Stimulated activated CD8-positive, alpha-beta memory T cell treated with anti-CD3 and anti-CD28 coated beads, Interleukin-15, amount 100 ng/mL, for 24 hours (primary cell): Measurements from ENCODE around the gene UBA3.

ENCODE experiments used
- DNase-seq: peaks from one replicate; pipeline ENCODE4 v3.0.0-alpha.2; 2020; ENCODE audit warnings: low read depth

The UBA3 gene

GRCh38 chr3:69097407-69098086 is 17.4 kb upstream of the UBA3 start:
- DNase-seq, result no peak

- DNase-seq, result no peak
Observed at GRCh38 chr3:69096299-69096698, 16.1 kb upstream of the UBA3 start.

GRCh38 chr3:69095636-69096035 is 15.5 kb upstream of the UBA3 start:
- DNase-seq, result no peak

DNA sequence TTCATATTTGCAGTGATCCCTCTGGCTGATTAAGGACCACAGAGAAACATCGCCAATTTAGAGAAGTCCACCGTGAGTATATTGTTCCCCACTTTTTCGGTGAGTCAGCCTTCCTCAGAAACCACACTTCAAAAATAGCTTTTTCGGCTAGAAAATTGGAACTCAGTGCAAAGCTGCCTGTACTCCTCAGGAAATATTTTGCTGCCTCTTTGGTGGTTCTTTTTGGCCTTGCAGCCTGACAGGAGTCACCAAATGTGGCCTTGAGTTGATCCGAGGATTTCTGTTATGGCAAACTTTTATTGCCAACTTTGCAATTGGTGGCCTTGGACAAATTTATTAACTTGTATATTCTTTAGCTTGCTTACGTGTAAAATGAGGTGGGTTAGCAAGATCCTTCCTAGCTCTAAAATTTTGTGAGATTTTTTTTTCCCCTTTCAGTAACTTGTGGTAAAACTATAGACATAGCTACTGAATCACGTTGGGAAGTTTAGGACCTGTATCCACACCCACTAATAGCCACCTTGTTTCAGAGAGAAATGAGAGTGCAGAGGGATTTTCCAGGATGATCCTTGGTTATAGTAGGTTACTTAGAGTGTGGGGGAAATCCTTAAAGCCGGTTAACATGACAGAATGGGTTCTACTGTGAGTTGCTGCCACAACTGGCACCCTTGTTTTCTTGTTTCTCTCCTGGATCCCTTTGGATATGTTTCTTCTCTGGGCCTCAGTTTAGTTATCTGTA is 14.5 kb upstream of the UBA3 start:
- no peak for DNase-seq

GRCh38 chr3:69092030-69092516 is 11.9 kb upstream of the UBA3 start:
- DNase-seq, result no peak

DNA sequence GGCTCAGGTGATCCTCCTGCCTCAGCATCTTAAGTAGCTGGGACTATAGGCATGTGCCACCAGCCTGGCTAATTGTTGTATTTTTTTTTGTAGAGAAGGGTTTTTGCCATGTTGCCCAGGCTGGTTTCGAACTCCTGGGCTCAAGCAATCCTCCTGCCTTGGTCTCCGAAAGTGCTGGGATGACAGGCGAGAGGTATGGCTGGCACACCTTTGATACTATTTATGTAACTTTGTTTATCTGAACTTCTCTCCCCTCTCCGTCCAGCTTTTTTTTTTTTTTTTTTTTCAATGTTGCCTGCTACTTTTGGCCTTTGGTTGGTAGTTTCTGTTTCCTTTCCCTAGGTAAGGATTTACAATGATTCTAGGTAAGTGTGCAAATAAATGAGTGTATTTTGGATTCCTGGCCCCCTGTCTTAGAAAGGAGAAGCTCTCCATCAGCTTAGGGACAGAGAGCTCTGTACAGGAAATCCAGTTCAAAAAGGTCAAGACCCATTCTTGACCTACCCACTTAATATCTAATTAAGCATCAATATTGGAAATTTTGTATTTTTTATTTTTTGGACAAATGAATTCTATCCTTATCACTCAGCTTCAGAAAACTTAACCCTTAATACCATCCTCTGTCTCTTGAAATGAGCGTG is 11.3 kb upstream of the UBA3 start:
- no peak for DNase-seq

DNA sequence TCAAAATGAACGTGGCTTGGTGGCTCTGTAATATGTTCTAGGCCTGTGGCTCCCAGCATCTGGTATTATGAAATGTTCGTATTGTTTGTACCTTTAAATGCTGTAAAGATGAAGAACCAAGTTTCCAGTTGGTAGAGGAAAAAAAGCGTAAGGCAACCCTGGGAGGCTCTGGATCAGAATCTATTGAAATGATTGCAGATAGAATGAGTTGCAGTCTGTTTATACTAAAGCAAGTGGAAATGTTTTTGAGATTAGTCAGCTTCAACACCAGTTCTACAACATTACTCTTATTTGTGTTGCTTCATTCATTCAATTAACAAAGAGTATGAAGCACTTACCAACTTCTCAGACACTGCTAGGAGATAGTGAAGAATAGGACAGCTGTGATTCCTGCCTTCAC is 9.9 kb upstream of the UBA3 start:
- DNase-seq, result no peak

- no peak for DNase-seq
Observed at GRCh38 chr3:69088063-69088462, 7.9 kb upstream of the UBA3 start.

DNA sequence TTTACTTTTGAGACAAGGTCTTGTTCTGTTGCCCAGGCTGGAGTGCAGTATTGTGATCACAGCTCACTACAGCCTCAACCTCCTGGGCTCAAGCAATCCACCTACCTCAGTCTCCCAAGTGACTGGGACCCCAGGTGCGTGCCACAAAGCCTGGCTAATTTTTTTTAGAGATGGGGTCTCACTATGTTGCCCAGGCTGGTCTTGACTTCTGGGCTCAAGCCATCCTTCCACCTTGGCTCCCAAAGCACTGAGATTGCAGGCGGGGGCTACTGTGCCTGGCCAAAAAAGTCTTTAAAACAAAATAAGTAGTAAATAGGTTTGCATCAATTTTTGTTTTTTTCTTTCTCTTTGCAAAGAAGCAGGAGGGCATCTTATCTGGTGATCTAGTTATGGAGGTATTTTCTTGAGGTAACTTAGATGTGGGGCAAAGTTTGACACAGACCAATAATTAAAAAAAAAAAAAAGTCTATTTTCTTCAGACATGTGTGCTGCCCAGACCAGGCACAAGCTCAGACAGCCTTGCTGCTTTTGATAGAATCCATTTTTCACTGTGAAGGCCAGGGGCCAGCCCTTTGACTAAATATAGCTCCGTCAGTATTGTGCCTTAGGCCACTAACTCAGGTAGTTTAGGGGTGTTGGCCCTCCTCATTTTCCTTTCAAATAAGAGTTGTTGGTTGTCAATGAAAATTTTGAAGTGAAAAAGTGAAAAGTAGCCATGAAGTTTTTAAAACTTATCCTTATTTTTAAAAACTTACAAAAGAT is 7.0 kb upstream of the UBA3 start:
- DNase-seq, result no peak

DNA sequence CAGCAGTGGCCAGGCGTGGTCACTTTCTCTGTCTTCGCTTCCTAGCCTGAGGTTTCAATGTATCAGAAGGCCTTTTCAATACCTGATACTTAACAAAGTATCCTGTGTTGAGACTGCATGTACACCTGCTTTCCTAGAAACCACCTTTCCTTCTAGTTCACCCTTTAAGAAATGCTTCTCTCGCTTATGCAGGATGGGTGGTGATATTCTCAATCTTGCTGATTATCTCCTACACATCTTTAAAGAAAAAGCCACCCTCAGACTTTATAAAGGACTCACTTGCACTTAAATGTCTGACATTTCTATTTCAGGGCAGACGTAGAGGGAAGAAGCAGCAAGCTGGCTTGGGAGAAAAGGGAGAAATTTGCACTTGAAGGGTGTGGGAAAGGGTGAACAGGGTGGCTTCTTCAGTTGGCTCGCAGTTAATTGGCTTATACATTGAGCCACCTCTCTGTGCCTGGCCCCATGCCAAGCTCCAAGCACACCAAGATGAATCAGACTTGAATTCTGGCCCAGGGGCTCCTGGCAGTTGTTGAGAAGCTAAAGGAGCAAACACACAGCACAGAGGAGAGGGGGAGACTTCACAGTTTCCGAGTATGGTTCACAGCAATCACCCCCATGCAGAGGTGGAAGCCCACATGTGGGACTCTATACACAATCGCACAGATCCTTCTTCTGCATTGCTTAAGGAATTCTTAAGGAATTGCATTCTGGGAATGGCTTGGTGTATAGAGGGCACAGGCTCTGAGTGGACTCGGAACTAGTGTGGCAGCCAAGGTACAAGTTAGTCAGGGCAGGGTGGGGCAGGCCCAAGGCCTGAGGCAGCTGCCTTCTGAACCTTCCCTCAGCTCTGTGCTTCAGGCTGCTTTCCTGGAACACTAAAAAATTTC is 5.9 kb upstream of the UBA3 start:
- no peak for DNase-seq

DNA sequence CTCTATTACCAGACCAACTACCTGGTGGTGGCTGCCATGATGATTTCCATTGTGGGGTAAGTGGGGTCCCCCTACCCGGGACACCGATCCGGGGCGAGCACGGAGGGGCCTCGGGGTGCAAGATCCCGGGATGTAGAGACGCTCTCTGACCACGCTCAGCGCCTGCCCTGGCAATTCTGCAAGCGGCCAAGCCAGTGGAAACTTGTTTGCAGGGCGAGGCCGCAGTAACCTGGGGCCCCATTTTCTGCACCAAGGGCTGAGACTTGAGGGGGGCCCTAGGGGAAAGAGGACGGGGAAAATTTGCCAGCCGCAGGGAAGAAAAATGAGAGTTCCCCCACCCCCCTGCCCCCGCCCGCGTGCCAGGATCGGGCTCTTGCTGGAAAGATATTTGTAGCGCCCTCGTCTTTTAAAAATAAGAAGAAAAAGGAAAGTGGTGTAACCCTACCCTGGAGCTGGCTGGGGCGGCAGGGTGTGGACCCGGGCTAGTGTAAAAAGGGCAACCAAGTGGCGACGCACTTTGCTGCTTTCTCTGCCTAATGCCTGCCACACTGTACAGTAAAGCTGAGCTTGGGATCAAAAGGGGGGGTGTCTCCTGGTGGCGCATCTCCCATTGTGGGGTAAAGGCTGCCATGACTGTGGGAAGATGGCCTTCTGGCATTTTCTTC is 5.1 kb upstream of the UBA3 start:
- DNase-seq, result no peak

GRCh38 chr3:69084326-69085167 is 4.4 kb upstream of the UBA3 start, which contains the start of gene ARL6IP5:
ARL6IP5 (plus strand) TSS chr3:69084937; CDS start chr3:69085048, 111 bp downstream.
- DNase-seq, result peak; percentile 67

DNA sequence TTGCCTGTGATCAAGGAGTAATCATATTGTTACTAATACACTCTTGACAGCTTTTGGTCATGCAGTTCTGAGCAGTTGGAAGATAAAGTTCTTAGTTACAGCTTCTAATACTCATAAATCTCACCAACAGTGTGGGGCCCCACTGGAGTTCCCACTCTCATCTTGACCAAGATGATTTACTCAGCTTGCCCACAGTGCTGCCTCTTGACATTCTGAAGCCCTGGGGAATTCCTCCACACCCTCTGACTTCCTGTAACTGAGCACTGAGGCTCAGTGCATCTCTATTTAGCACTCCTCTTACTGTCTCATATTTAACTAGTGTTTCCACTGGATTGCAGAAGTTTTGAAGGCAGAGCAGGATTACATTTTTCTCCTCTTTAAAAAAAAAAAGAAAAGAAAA is 2.6 kb upstream of the UBA3 start:
- DNase-seq, result no peak

DNA sequence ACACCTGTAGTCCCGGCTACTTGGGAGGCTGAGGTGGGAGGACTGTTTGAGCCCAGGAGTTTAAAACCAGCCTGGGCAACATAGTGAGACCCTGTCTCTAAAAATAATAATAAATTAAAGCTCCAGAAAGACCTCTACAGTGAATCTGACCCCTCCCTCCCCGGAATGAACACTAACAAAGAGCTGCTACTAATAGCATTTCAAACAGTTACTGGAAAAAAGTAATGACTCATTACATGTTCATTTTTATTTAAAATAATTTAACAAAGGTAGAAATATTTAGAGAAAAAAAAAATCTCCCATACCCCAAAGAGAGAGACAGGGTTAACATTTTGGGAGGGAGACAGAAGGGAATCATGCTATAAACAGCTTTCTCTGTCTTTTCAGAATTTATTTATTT is 2.2 kb upstream of the UBA3 start:
- no peak for DNase-seq

DNA sequence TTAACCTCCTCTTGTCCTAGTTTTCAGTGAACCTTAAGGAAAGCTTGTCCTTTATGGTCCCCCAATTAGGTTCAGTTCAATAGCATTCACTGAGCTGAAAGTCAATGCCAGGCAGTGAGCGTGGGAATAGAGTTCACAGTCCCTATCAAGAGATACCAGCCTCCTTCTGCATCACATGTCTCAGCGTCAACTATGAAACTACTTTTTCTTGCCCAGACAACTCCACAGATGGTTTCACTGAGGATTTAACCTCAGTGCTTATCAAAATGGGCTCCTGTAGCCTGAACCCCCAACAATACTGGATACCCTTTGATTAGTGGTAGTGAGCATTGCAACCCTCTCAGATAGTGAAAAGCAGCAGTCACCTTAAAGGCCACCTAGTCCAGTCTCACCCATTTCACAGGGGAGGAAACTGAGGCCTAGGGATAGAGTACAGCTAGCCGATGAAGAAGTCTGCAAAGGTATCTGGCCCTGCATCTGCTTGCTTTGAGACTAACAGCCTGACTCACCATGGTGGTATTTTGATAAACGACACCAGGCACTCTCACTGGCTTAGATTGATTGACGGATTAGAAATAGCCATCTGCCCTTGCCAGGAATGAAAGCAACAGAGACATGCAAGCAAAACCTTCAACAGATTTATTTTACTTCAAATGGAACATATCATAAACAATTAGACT is 1.6 kb upstream of the UBA3 start:
- no peak for DNase-seq

GRCh38 chr3:69079269-69080159 is 651 bp downstream of the UBA3 start:
- DNase-seq, result no peak

DNA sequence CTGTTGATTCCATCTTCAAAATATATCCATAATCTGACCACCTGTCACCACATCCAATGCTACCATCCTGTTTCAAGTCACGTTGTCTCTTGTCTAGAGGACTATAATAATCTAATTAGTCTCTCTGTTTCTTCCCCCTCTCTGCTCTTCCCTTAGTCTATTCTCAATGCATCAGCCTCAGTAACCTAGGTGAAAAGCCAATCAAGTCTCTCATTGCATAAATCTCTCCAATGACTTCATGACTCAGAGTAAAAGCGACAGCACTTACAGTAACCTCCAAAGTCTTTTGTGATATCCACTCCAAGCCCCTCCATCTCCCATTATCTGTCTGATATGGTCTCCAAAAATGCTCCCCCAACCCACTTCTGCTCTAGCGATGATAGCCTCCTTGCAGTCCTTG is 7.2 kb downstream of the UBA3 start:
- no peak for DNase-seq

GRCh38 chr3:69066121-69066520 is 14.0 kb downstream of the UBA3 start:
- no peak for DNase-seq
